Loucy (cell line): ENCODE results near the gene VTN.

Experiments used
- H2AFZ ChIP-seq: fragments of 200-600 bp; sonication (generic); 2 replicates; pipeline ENCODE4 v1.6.0; 2016; ENCODE audit warnings: antibody characterized with exemption, mild to moderate bottlenecking, low read length, moderate library complexity
- H3F3A ChIP-seq: fragments of 200-600 bp; 2 replicates; pipeline ENCODE4 v1.6.0; 2016; ENCODE audit warnings: antibody characterized with exemption, low read depth, mild to moderate bottlenecking
- H3K27me3 ChIP-seq: fragments of 200-600 bp; sonication (generic); 2 replicates; pipeline ENCODE4 v1.6.1; 2014; ENCODE audit warnings: low read length, mild to moderate bottlenecking; ENCODE audit not compliant: insufficient read depth, poor library complexity, severe bottlenecking
- H3K36me3 ChIP-seq: fragments of 200-600 bp; sonication (generic); 2 replicates; pipeline ENCODE4 v1.6.1; 2016; ENCODE audit warnings: low read length; ENCODE audit not compliant: insufficient read depth
- H3K4me1 ChIP-seq: fragments of 200-600 bp; sonication (generic); 2 replicates; pipeline ENCODE4 v1.5.1; 2014; ENCODE audit warnings: low read length, mild to moderate bottlenecking; ENCODE audit not compliant: insufficient read depth, poor library complexity, severe bottlenecking
- H3K4me2 ChIP-seq: fragments of 200-600 bp; sonication (generic); 2 replicates; pipeline ENCODE4 v1.6.0; 2014; ENCODE audit warnings: antibody characterized with exemption, low read length, low read depth, mild to moderate bottlenecking; ENCODE audit not compliant: poor library complexity, severe bottlenecking
- H3K4me3 ChIP-seq: fragments of 200-600 bp; sonication (generic); 2 replicates; pipeline ENCODE4 v1.5.1; 2014; ENCODE audit warnings: low read length, mild to moderate bottlenecking, mixed read lengths; ENCODE audit not compliant: poor library complexity, severe bottlenecking
- H3K79me2 ChIP-seq: fragments of 200-600 bp; sonication (generic); 2 replicates; pipeline ENCODE4 v1.6.1; 2014; ENCODE audit warnings: low read length; ENCODE audit not compliant: insufficient read depth
- H3K9ac ChIP-seq: fragments of 200-600 bp; sonication (generic); 2 replicates; pipeline ENCODE4 v1.6.0; 2014; ENCODE audit warnings: mild to moderate bottlenecking, low read depth, low read length, moderate library complexity; ENCODE audit not compliant: poor library complexity, severe bottlenecking
- H3K9me2 ChIP-seq: fragments of 200-600 bp; sonication (generic); replicated peaks from 2 replicates; pipeline ENCODE4 v1.6.1; 2016; ENCODE audit warnings: low read depth, low read length, mixed read lengths
- H3K9me3 ChIP-seq: fragments of 200-600 bp; sonication (generic); 2 replicates; pipeline ENCODE4 v1.6.1; 2014; ENCODE audit warnings: mild to moderate bottlenecking, antibody characterized with exemption, low read length, low read depth; ENCODE audit not compliant: insufficient read depth
- H4K20me1 ChIP-seq: fragments of 200-600 bp; sonication (generic); 2 replicates; pipeline ENCODE4 v1.6.0; 2014; ENCODE audit warnings: antibody characterized with exemption, low read length, mild to moderate bottlenecking; ENCODE audit not compliant: insufficient read depth, poor library complexity, severe bottlenecking
- EZH2phosphoT487 ChIP-seq: fragments of 200-600 bp; IDR thresholded peaks from 2 replicates; pipeline ENCODE4 v1.6.1; 2018; ENCODE audit warnings: antibody characterized with exemption, mild to moderate bottlenecking, moderate library complexity, borderline replicate concordance
- TF ChIP-seq, protein P1 (sequence below): fragments of 200-600 bp; sonication (generic); conservative IDR thresholded peaks from 2 replicates; pipeline ENCODE4 v1.5.1; 2014; ENCODE audit warnings: mild to moderate bottlenecking, antibody characterized with exemption, low read length

VTN gene

DNA sequence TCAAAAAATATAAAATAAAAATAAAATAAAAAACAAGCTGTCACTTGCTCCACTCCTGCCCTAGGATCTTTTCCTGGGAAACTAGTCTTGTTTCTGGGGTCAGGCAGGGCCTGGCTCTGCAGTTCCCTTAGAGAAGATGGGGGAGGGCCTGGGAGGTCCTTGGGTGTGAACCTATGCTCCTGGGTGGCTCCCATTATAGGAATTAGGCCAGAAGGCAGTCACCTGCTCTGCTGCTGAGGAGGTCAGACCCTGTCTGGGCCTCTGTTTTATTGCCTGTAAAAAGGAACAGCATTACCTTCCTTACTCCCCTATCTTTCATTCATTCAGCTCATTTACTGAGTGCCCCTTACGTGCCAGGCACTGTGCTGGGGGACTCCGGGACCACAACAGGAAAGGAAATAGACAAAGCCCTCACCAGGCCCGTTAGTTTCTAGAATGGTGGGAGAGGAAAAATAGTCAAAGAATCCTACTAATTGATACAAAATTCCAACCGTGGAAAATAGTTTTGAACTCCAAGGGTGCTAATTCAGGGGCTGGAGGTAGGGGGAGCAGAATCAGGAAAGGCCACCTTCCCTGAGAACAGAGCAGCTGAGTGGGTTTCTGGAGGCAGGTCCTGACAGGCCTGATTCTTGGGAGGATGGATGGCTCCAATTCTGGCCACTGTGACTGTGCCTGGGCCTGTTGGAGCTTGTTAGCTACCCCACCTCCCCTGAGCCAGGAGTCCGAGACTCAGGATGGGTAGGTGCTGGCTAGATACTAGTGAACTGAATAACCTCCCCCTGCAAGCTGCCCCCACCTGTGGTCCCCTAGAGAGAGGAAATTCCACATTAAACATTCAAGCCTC lies 37.2 kb upstream of the VTN start:
- H2AFZ ChIP-seq = no peak overlapping the region
- no peaks in the 10 kb centered on the region for H3K79me2 ChIP-seq
- H3K4me1 ChIP-seq = no peaks in the 10 kb centered on the region
- no peaks in the 10 kb centered on the region for H3K9me3 ChIP-seq
- no peak overlapping the region for H3K4me2 ChIP-seq
- no peaks in the 10 kb centered on the region for H3K27me3 ChIP-seq
- H3K4me3 ChIP-seq = no peak overlapping the region
- no peak for TF ChIP-seq EZH2phosphoT487
- TF ChIP-seq, protein P1, sequence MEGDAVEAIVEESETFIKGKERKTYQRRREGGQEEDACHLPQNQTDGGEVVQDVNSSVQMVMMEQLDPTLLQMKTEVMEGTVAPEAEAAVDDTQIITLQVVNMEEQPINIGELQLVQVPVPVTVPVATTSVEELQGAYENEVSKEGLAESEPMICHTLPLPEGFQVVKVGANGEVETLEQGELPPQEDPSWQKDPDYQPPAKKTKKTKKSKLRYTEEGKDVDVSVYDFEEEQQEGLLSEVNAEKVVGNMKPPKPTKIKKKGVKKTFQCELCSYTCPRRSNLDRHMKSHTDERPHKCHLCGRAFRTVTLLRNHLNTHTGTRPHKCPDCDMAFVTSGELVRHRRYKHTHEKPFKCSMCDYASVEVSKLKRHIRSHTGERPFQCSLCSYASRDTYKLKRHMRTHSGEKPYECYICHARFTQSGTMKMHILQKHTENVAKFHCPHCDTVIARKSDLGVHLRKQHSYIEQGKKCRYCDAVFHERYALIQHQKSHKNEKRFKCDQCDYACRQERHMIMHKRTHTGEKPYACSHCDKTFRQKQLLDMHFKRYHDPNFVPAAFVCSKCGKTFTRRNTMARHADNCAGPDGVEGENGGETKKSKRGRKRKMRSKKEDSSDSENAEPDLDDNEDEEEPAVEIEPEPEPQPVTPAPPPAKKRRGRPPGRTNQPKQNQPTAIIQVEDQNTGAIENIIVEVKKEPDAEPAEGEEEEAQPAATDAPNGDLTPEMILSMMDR = no peak
- no peaks in the 10 kb centered on the region for H3K9me2 ChIP-seq
- H3K36me3 ChIP-seq = no peaks in the 10 kb centered on the region
- H3F3A ChIP-seq = no peaks in the 10 kb centered on the region
- no peaks in the 10 kb centered on the region for H4K20me1 ChIP-seq
- H3K9ac ChIP-seq = no peak overlapping the region

DNA sequence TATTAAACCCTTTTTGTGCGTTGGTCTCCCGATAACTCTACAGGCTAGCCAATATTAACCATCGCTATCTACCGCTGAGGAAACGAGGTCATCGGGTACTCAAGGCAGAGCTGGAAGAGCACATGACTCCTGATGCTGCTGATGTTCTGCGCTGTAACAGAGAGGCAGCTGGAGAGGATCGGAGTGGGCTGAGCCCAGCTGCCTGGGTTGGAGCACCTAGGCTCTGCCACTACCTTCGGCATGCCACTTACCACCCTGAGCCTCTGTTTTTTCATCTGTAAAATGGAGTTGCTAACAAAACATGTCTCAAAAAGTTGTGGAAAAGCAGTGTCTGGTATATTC lies 36.3 kb upstream of the VTN start:
- TF ChIP-seq EZH2phosphoT487 = no peak
- TF ChIP-seq, protein P1 = no peak
- Histone ChIP-seq H3K36me3 (no peaks in the 10 kb centered on the region), H3K4me3 (no peak overlapping the region), H3K9me3 (no peaks in the 10 kb centered on the region), H3F3A (no peaks in the 10 kb centered on the region), H3K9me2 (no peaks in the 10 kb centered on the region), H3K79me2 (no peaks in the 10 kb centered on the region), H3K4me1 (no peaks in the 10 kb centered on the region), H3K9ac (no peak overlapping the region), H3K27me3 (no peaks in the 10 kb centered on the region), H4K20me1 (no peaks in the 10 kb centered on the region), H3K4me2 (no peak overlapping the region), H2AFZ (no peak overlapping the region)

DNA sequence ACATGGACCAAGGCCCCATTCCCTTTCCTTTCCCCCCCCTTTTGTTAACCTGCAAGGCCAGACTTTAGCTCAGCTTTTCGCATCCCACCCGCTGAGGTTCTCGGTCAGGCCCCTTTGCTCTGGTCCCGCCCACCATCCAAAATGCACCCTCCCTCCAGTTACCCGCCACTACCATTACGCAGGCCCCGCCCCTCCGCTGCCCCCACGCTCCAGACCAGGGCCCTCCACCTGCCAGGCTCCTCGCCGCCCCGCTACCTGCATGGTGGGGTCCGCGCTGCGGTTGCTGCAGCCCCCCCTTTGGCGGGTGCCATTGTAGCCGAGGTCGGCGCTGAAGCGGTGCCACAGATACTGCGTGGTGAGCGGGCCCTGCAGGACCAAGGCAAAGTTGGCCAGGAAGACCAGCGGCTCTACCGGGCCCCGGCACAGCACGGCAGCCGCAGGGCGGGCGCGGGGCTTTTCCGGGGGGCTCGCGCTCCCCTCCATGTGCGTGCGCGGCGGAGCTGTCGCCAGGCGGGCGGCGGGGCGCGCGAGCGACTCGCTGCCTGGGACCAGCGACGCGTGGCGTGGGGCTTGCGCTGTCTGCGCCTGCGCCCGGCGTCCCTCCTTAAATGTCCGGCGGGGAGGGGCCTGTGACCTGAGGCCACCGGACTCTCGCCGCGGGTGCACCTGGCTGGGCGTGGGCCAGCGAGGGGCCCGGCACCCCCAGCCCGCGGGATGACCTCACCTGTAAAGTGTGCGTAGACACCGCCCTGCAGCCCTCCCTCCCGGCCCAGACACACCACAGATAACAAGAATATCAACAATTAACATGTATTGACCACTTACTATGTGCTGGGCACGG lies 35.7 kb upstream of the VTN start, which contains the start of gene SLC46A1:
SLC46A1 (minus strand) TSS at position 581 of the 841 bp plus-strand sequence; CDS start at position 483, 98 bp downstream.
- Histone ChIP-seq H3K9me2 (no peaks in the 10 kb centered on the region), H3K79me2 (no peaks in the 10 kb centered on the region), H3K36me3 (no peaks in the 10 kb centered on the region), H3K9ac (no peak within 1 kb of the TSS), H3F3A (no peaks in the 10 kb centered on the region), H3K4me3 (no peak within 1 kb of the TSS), H2AFZ (no peak within 1 kb of the TSS), H3K4me1 (no peaks in the 10 kb centered on the region), H3K9me3 (no peaks in the 10 kb centered on the region), H3K27me3 (no peaks in the 10 kb centered on the region), H4K20me1 (no peaks in the 10 kb centered on the region), H3K4me2 (no peak within 1 kb of the TSS)
- no peak for TF ChIP-seq EZH2phosphoT487
